ENCODE measurements around the gene UBXN11.

GRCh38 chr1:26337625-26338024 is 31.2 kb upstream of the UBXN11 start:
- TF ChIP-seq EZH2 (IDR thresholded peaks at IDR 0.05; ENCODE audit: borderline replicate concordance, low read depth, low read length, severe bottlenecking): no peak
- no peak for TF ChIP-seq CTCF (IDR thresholded peaks at IDR 0.05; ENCODE audit: borderline replicate concordance, extremely low read depth, low read length, poor library complexity, severe bottlenecking)

Data from DND-41 (cell line).